GM12878 (cell line): ENCODE measurements around the gene UNC80.

Experiments
- CBX3 ChIP-seq: fragments of 200-600 bp; sonication (generic); IDR thresholded peaks from 2 replicates; pipeline ENCODE4 v1.6.1; 2016; ENCODE audit warnings: low read depth, borderline replicate concordance
- CTCF ChIP-seq, 3 experiments: IDR thresholded peaks in 2 of 3; conservative IDR thresholded peaks in 1 of 3; 2 replicates each; pipeline ENCODE4 v1.5.1; 2011; ENCODE audit warnings: low read depth in 3 of 3, low read length in 3 of 3, mild to moderate bottlenecking in 3 of 3, control low read depth in 2 of 3, moderate library complexity in 2 of 3, inconsistent platforms in 1 of 3, mixed read lengths in 1 of 3; ENCODE audit not compliant: control insufficient read depth in 2 of 3, insufficient read depth in 1 of 3; ENCODE audit errors: extremely low read depth in 1 of 3
- EP300 ChIP-seq, 2 experiments: fragments of 150-350 bp in 1 of 2; IDR thresholded peaks; 2 replicates each; pipeline ENCODE4 v1.6.1; 2011 to 2012; ENCODE audit warnings: low read depth in 2 of 2, low read length in 2 of 2, borderline replicate concordance in 1 of 2, improper control_type of control experiment in 1 of 2, inconsistent platforms in 1 of 2; ENCODE audit not compliant: control insufficient read depth in 1 of 2
- NFXL1 ChIP-seq: fragments of 450-650 bp; IDR thresholded peaks from 2 replicates; pipeline ENCODE4 v1.6.1; 2017; ENCODE audit warnings: antibody characterized with exemption, mild to moderate bottlenecking, borderline replicate concordance
- POLR2A ChIP-seq: IDR thresholded peaks from 2 replicates; pipeline ENCODE4 v1.6.1; 2011; ENCODE audit warnings: low read depth, mild to moderate bottlenecking, low read length
- SP1 ChIP-seq: IDR thresholded peaks from one replicate; pipeline ENCODE4 v1.6.1; 2011; ENCODE audit warnings: low read depth, low read length
- SREBF2 ChIP-seq: IDR thresholded peaks from 2 replicates; pipeline ENCODE4 v1.6.1; 2012; ENCODE audit warnings: mild to moderate bottlenecking, low read length
- ZBTB33 ChIP-seq: fragments of 450-650 bp; IDR thresholded peaks from 2 replicates; pipeline ENCODE4 v1.6.1; 2017; ENCODE audit warnings: mild to moderate bottlenecking
- ZNF274 ChIP-seq: IDR thresholded peaks from one replicate; pipeline ENCODE4 v1.8.0; 2011; ENCODE audit not compliant: insufficient read length, insufficient read depth
- ZZZ3 ChIP-seq: IDR thresholded peaks from 2 replicates; pipeline ENCODE4 v1.6.1; 2011; ENCODE audit warnings: low read depth; ENCODE audit not compliant: control insufficient read depth, insufficient read length
- TF ChIP-seq, protein P1 (sequence below): IDR thresholded peaks from 2 replicates; pipeline ENCODE4 v1.6.1; 2012; ENCODE audit warnings: low read depth, low read length, improper control_type of control experiment

- TF ChIP-seq ZZZ3, result no peak
- TF ChIP-seq NFXL1, result no peak
- no peak for TF ChIP-seq CTCF (IDR thresholded peaks at IDR 0.05 in 2 of 3, conservative IDR thresholded peaks at IDR 0.05 in 1 of 3; ENCODE audit: control insufficient read depth in 2 of 3, extremely low read depth in 1 of 3, insufficient read depth in 1 of 3, low read depth in 3 of 3, low read length in 3 of 3)
- TF ChIP-seq EP300 (IDR thresholded peaks at IDR 0.05; ENCODE audit: borderline replicate concordance in 1 of 2, control insufficient read depth in 1 of 2, low read depth in 2 of 2, low read length in 2 of 2), result no peak
- TF ChIP-seq POLR2A, result no peak
- TF ChIP-seq, protein P1, sequence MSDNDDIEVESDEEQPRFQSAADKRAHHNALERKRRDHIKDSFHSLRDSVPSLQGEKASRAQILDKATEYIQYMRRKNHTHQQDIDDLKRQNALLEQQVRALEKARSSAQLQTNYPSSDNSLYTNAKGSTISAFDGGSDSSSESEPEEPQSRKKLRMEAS, result no peak
- no peak for TF ChIP-seq ZNF274
- TF ChIP-seq ZBTB33, result no peak
- TF ChIP-seq SREBF2, result no peak
- TF ChIP-seq CBX3, result no peak
- TF ChIP-seq SP1, result no peak
These were observed 186.4 kb downstream of the UNC80 start for GRCh38 chr2:209958016-209958415.
